Effector CD8-positive, alpha-beta T cell (primary cell): ENCODE measurements around the gene TCN2.
"Not testable (repeated sequence)": the region's sequence is repeated elsewhere in the genome, so short reads cannot be mapped to it uniquely, and the experiment has no call there.

Experiments
- DNase-seq: peaks from one replicate; lab custom pipeline; 2025; lab: John Stamatoyannopoulos, UW
- total RNA-seq, 4 experiments: gene quantifications; one replicate each; lab custom pipeline; 2026; lab: John Stamatoyannopoulos, UW

Gene TCN2
- 0 to 0.24 (median 0.09) reads per million in 4 experiments for total RNA-seq

GRCh38 chr22:30606455-30607299, at the start of gene TCN2:
TCN2 (plus strand) TSS chr22:30607174; CDS start chr22:30607332, 158 bp downstream.
- no peak for DNase-seq

GRCh38 chr22:30557243-30557642, 49.7 kb upstream of the TCN2 start:
- no peak for DNase-seq

- DNase-seq, result no peak
Measured at GRCh38 chr22:30559889-30560288, 47.1 kb upstream of the TCN2 start.

GRCh38 chr22:30560643-30561202, 46.3 kb upstream of the TCN2 start:
- not testable (repeated sequence) for DNase-seq

GRCh38 chr22:30561402-30562189, 45.4 kb upstream of the TCN2 start:
- DNase-seq, result no peak

GRCh38 chr22:30562366-30562765, 44.6 kb upstream of the TCN2 start:
- DNase-seq, result no peak

- DNase-seq, result no peak
Measured at GRCh38 chr22:30564045-30564760, 42.8 kb upstream of the TCN2 start.

- no peak for DNase-seq
Measured at GRCh38 chr22:30564761-30565119, 42.2 kb upstream of the TCN2 start.

GRCh38 chr22:30565341-30565740, 41.6 kb upstream of the TCN2 start:
- no peak for DNase-seq

- DNase-seq, result no peak
Measured at GRCh38 chr22:30566125-30566524, 40.8 kb upstream of the TCN2 start.

- DNase-seq, result not testable (repeated sequence)
Measured at GRCh38 chr22:30567277-30567676, 39.7 kb upstream of the TCN2 start.

- DNase-seq, result no peak
Measured at GRCh38 chr22:30568137-30568805, 38.7 kb upstream of the TCN2 start.

- DNase-seq, result no peak
Measured at GRCh38 chr22:30569674-30570202, 37.2 kb upstream of the TCN2 start.

- DNase-seq, result no peak
Measured at GRCh38 chr22:30572210-30572609, 34.8 kb upstream of the TCN2 start.

GRCh38 chr22:30572840-30573593, 34.0 kb upstream of the TCN2 start:
- DNase-seq, result no peak

- DNase-seq, result no peak
Measured at GRCh38 chr22:30573594-30574094, 33.3 kb upstream of the TCN2 start.

GRCh38 chr22:30574095-30574981, 32.6 kb upstream of the TCN2 start, which contains the start of gene GAL3ST1:
GAL3ST1 (minus strand) TSS chr22:30574665; CDS start chr22:30557392, 17,273 bp downstream.
- no peak for DNase-seq

GRCh38 chr22:30574997-30575671, 31.8 kb upstream of the TCN2 start:
- no peak for DNase-seq
